ENCODE data around the gene EPS8L2.

EPS8L2 gene

GRCh38 chr11:722346-722811, 16.3 kb downstream of the EPS8L2 start:
- TF ChIP-seq Cebpa-rat (IDR thresholded peaks at IDR 0.05), result no peak
- Histone ChIP-seq H3K27ac (no peak overlapping the region), H4K20me1 (peaks cover 0 to 31% (median 16%) of the 10 kb centered on the region in 11 experiments; a peak in 18 of 22 replicates), H3K9ac (0 out of 22 replicates have a peak overlapping the region, but pooled peaks of 1 of the 11 experiments have one; percentile 29), H3K36me3 (no peaks in the 10 kb centered on the region), H3K4me3 (peak overlapping the region in 8 of 10 experiments; percentile 10 to 63 (median 51); a peak in 10 of 20 replicates), H3K27me3 (peaks cover 60 to 73% (median 68%) of the 10 kb centered on the region in 11 experiments), H3K4me1 (peaks cover 20 to 62% (median 46%) of the 10 kb centered on the region in 10 experiments), H3K4me2 (peak overlapping the region; percentile 77 to 93 (median 88)), H3K9me3 (replicated peaks in 1 of 11) (no peaks in the 10 kb centered on the region)

GRCh38 chr11:723120-723883, 17.3 kb downstream of the EPS8L2 start:
- peaks cover 0 to 31% (median 16%) of the 10 kb centered on the region in 11 experiments; a peak in 18 of 22 replicates for H4K20me1 ChIP-seq
- H3K9ac ChIP-seq, result 0 out of 22 replicates have a peak overlapping the region, but pooled peaks of 1 of the 11 experiments have one; percentile 3
- H3K4me1 ChIP-seq, result peaks cover 29 to 71% (median 55%) of the 10 kb centered on the region in 10 experiments
- no peaks in the 10 kb centered on the region for H3K36me3 ChIP-seq
- peak overlapping the region in 9 of 11 experiments; percentile 6 to 53 (median 39); a peak in 10 of 22 replicates for H3K4me2 ChIP-seq
- no peak overlapping the region for H3K4me3 ChIP-seq
- no peak overlapping the region for H3K27ac ChIP-seq
- TF ChIP-seq Cebpa-rat (IDR thresholded peaks at IDR 0.05), result no peak
- no peaks in the 10 kb centered on the region for H3K9me3 ChIP-seq (replicated peaks in 1 of 11)
- peaks cover 60 to 77% (median 69%) of the 10 kb centered on the region in 11 experiments for H3K27me3 ChIP-seq

DNA sequence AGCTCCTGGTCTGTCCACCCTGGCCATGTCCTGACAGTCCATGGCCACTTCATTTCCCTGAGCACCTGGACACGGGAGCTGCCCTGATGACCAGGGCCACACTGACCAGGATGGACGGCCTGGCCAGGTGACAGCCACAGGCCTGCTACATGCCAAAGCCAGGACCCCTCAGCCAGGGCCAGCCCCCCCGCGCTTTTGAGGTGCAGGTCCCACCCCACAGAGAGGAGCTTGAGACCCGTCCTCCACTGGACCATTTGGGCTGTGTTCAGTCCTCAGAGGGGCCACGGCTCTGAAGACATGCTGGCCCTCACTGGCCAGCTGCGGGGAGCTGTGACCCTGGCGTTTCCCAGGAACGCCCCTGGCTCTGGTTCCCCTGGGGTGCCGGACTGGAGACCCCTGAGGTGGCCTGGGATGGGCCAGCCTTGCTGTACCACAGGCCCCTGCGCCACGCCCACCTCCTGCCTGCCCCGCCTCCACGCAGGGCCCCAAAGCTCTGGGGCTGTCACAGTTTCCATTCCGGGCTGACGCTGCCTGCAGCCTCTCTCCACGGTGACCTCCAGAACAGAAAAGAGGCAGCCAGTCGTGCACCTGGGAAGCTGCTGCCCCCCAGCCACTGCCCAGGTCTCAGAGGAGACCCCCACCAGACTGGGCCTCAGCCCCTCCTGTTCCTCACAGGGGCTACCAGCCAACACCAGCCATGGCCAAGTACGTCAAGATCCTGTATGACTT, 18.2 kb downstream of the EPS8L2 start:
- Histone ChIP-seq H3K4me2 (peak overlapping the region in 3 of 11 experiments; percentile 10 to 12 (median 12); a peak in 3 of 22 replicates), H3K27me3 (peaks cover 58 to 75% (median 67%) of the 10 kb centered on the region in 11 experiments), H3K27ac (no peak overlapping the region), H4K20me1 (peaks cover 0 to 34% (median 16%) of the 10 kb centered on the region in 11 experiments; a peak in 18 of 22 replicates), H3K9me3 (replicated peaks in 1 of 11) (no peaks in the 10 kb centered on the region), H3K9ac (0 out of 22 replicates have a peak overlapping the region, but pooled peaks of 1 of the 11 experiments have one; percentile 3), H3K36me3 (no peaks in the 10 kb centered on the region), H3K4me3 (no peak overlapping the region), H3K4me1 (peaks cover 32 to 80% (median 64%) of the 10 kb centered on the region in 10 experiments)
- no peak for TF ChIP-seq Cebpa-rat (IDR thresholded peaks at IDR 0.05)

GRCh38 chr11:724778-725386, 18.9 kb downstream of the EPS8L2 start:
- H3K4me1 ChIP-seq, result peaks cover 32 to 84% (median 69%) of the 10 kb centered on the region in 10 experiments
- no peak for TF ChIP-seq Cebpa-rat (IDR thresholded peaks at IDR 0.05)
- H4K20me1 ChIP-seq, result peaks cover 0 to 29% (median 16%) of the 10 kb centered on the region in 11 experiments; a peak in 18 of 22 replicates
- no peaks in the 10 kb centered on the region for H3K9me3 ChIP-seq (replicated peaks in 1 of 11)
- H3K27me3 ChIP-seq, result peaks cover 51 to 68% (median 60%) of the 10 kb centered on the region in 11 experiments
- H3K4me3 ChIP-seq, result no peak overlapping the region
- H3K36me3 ChIP-seq, result no peaks in the 10 kb centered on the region
- H3K4me2 ChIP-seq, result peak overlapping the region in 5 of 11 experiments; percentile 66 to 92 (median 82); a peak in 10 of 22 replicates
- no peak overlapping the region for H3K9ac ChIP-seq
- H3K27ac ChIP-seq, result no peak overlapping the region

GRCh38 chr11:725624-726202, 19.7 kb downstream of the EPS8L2 start:
- H3K27ac ChIP-seq, result no peak overlapping the region; a peak in 1 of 22 replicates
- H3K9me3 ChIP-seq (replicated peaks in 1 of 11), result no peaks in the 10 kb centered on the region
- H3K9ac ChIP-seq, result peak overlapping the region in 4 of 11 experiments; percentile 9 to 69 (median 28); a peak in 3 of 22 replicates
- peaks cover 0 to 22% (median 16%) of the 10 kb centered on the region in 11 experiments; a peak in 18 of 22 replicates for H4K20me1 ChIP-seq
- TF ChIP-seq Cebpa-rat (IDR thresholded peaks at IDR 0.05), result no peak
- H3K4me3 ChIP-seq, result peak overlapping the region in 2 of 10 experiments; percentile 38 to 40; a peak in 3 of 20 replicates
- no peaks in the 10 kb centered on the region for H3K36me3 ChIP-seq
- peaks cover 43 to 60% (median 52%) of the 10 kb centered on the region in 11 experiments for H3K27me3 ChIP-seq
- peaks cover 32 to 78% (median 63%) of the 10 kb centered on the region in 10 experiments for H3K4me1 ChIP-seq
- peak overlapping the region; percentile 49 to 92 (median 79); a peak in 21 of 22 replicates for H3K4me2 ChIP-seq

DNA sequence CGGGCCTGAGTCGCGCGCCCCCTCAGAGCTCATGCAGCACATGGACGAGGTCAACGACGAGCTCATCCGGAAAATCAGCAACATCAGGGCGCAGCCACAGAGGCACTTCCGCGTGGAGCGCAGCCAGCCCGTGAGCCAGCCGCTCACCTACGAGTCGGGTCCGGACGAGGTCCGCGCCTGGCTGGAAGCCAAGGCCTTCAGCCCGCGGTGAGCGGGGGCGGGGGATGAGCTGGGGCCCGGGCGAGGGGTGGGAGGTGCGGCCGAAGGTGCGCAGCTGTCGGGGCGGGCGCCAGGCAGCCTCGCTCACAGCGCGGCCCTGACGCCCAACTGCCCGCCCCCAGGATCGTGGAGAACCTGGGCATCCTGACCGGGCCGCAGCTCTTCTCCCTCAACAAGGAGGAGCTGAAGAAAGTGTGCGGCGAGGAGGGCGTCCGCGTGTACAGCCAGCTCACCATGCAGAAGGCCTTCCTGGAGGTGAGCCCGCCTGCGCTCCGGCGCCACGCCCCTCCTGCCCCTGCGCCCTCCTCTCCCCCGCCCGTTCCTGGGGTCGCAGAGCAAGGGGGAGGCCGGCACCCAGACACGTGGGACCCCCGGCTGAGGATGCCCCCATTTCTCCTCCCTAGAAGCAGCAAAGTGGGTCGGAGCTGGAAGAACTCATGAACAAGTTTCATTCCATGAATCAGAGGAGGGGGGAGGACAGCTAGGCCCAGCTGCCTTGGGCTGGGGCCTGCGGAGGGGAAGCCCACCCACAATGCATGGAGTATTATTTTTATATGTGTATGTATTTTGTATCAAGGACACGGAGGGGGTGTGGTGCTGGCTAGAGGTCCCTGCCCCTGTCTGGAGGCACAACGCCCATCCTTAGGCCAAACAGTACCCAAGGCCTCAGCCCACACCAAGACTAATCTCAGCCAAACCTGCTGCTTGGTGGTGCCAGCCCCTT, 20.5 kb downstream of the EPS8L2 start:
- H4K20me1 ChIP-seq, result peaks cover 0 to 14% (median 9%) of the 10 kb centered on the region in 11 experiments; a peak in 18 of 22 replicates
- peaks cover 35 to 52% (median 44%) of the 10 kb centered on the region in 11 experiments for H3K27me3 ChIP-seq
- no peaks in the 10 kb centered on the region for H3K36me3 ChIP-seq
- peaks cover 25 to 70% (median 56%) of the 10 kb centered on the region in 10 experiments for H3K4me1 ChIP-seq
- H3K9me3 ChIP-seq (replicated peaks in 1 of 11), result no peaks in the 10 kb centered on the region
- peak overlapping the region; percentile 36 to 62 (median 46); a peak in 18 of 20 replicates for H3K4me3 ChIP-seq
- H3K4me2 ChIP-seq, result peak overlapping the region; percentile 73 to 92 (median 80)
- TF ChIP-seq Cebpa-rat (IDR thresholded peaks at IDR 0.05), result no peak
- peak overlapping the region; percentile 42 to 71 (median 60); a peak in 19 of 22 replicates for H3K9ac ChIP-seq
- H3K27ac ChIP-seq, result peak overlapping the region in 10 of 11 experiments; percentile 28 to 65 (median 56); a peak in 17 of 22 replicates

GRCh38 chr11:727281-727701, 21.3 kb downstream of the EPS8L2 start:
- H3K9me3 ChIP-seq (replicated peaks in 1 of 11), result no peaks in the 10 kb centered on the region
- peaks cover 18 to 63% (median 48%) of the 10 kb centered on the region in 10 experiments for H3K4me1 ChIP-seq
- no peaks in the 10 kb centered on the region for H3K36me3 ChIP-seq
- peak overlapping the region in 1 of 10 experiments; percentile 48; a peak in 1 of 20 replicates for H3K4me3 ChIP-seq
- no peak overlapping the region for H3K27ac ChIP-seq
- no peak for TF ChIP-seq Cebpa-rat (IDR thresholded peaks at IDR 0.05)
- peak overlapping the region; percentile 73 to 92 (median 80); a peak in 21 of 22 replicates for H3K4me2 ChIP-seq
- H3K27me3 ChIP-seq, result peaks cover 27 to 44% (median 36%) of the 10 kb centered on the region in 11 experiments
- peak overlapping the region in 4 of 11 experiments; percentile 60 to 71 (median 68); a peak in 4 of 22 replicates for H3K9ac ChIP-seq
- peaks cover 0 to 7% (median 2%) of the 10 kb centered on the region in 11 experiments; a peak in 11 of 22 replicates for H4K20me1 ChIP-seq

All from BLaER1 treated with 17β-estradiol and CSF1 and Interleukin-3, amounts not matched to agents 10 nM and 100 nM (cell line).